GM12878 (cell line): ENCODE data around the gene ANTKMT. TPM values are rescaled to one million over a fixed set of nuclear protein-coding genes. Genes with fewer than 3 reads are reported as not detected.

Experiments
- ATAC-seq: fragments of 200-7000 bp; cut with Tn5 transposase; 3 replicates; pipeline ENCODE4 v1.9.1; 2020; ENCODE audit warnings: mild to moderate bottlenecking, moderate library complexity
- BruUV-seq: library from RNA; stranded (reverse); fragments of 400-500 nt; replicated peaks from 2 replicates; lab custom pipeline; 2021; lab: Mats Ljungman, UMichigan
- CTCF ChIA-PET: fragments of 300-600 bp; sonication (Branson Sonifier 250); formaldehyde crosslinking; extraction: SDS; loops from one replicate; lab custom pipeline; 2021; ENCODE audit warnings: inconsistent platforms; lab: Yijun Ruan, JAX
- POLR2A ChIA-PET: fragments of 350-600 bp; formaldehyde crosslinking; extraction: SDS; loops from one replicate; lab custom pipeline; 2021; ENCODE audit warnings: inconsistent platforms; lab: Charles Lee
- RAD21 ChIA-PET: fragments of 300-600 bp; sonication (Branson Sonifier 250); formaldehyde crosslinking; loops from one replicate; lab custom pipeline; 2023; ENCODE audit warnings: antibody characterized with exemption; ENCODE audit not compliant: unreplicated experiment; lab: Charles Lee
- SMC1A ChIA-PET: fragments of 300-600 bp; sonication (Branson Sonifier 250); formaldehyde crosslinking; loops from one replicate; lab custom pipeline; 2023; ENCODE audit not compliant: unreplicated experiment, uncharacterized antibody; lab: Charles Lee
- DNase-seq: peaks from one replicate; pipeline ENCODE4 v3.0.0-alpha.2; 2011; ENCODE audit warnings: low read depth, low spot score
- FAIRE-seq: peaks from 3 replicates; lab custom pipeline; 2011; peaks lifted over from hg19 to GRCh38; lab: Jason Lieb, UNC
- H2AFZ ChIP-seq: 2 replicates; pipeline ENCODE4 v1.6.0; 2011; ENCODE audit warnings: low read depth, low read length, control low read depth; ENCODE audit not compliant: control insufficient read depth
- H3K27ac ChIP-seq: 2 replicates; pipeline ENCODE4 v1.5.1; 2011; ENCODE audit warnings: control low read depth; ENCODE audit not compliant: control insufficient read depth, insufficient read depth
- H3K27me3 ChIP-seq, 2 experiments: replicated peaks in 1 of 2; 2 replicates each; pipeline versions ENCODE4 v1.6.0 to v1.6.1; 2011; ENCODE audit warnings: low read length in 1 of 2; ENCODE audit not compliant: control insufficient read depth in 2 of 2, insufficient read depth in 2 of 2
- H3K36me3 ChIP-seq, 2 experiments: 2 replicates each; pipeline ENCODE4 v1.5.1; 2011; ENCODE audit warnings: low read length in 1 of 2; ENCODE audit not compliant: control insufficient read depth in 2 of 2, insufficient read depth in 2 of 2
- H3K4me1 ChIP-seq: 2 replicates; pipeline ENCODE4 v1.6.1; 2011; ENCODE audit warnings: mild to moderate bottlenecking, low read length, moderate library complexity, mixed read lengths; ENCODE audit not compliant: control insufficient read depth, insufficient read depth
- H3K4me2 ChIP-seq: 2 replicates; pipeline ENCODE4 v1.6.0; 2011; ENCODE audit warnings: control low read depth; ENCODE audit not compliant: control insufficient read depth, insufficient read depth
- H3K4me3 ChIP-seq: fragments of 200-600 bp; sonication (generic); 2 replicates; pipeline ENCODE4 v1.5.1; 2016
- H3K79me2 ChIP-seq: 2 replicates; pipeline ENCODE4 v1.6.0; 2011; ENCODE audit warnings: low read length; ENCODE audit not compliant: control insufficient read depth, insufficient read depth
- H3K9ac ChIP-seq: 2 replicates; pipeline ENCODE4 v1.8.0; 2011; ENCODE audit warnings: low read length, control low read depth, mixed read lengths; ENCODE audit not compliant: control insufficient read depth, insufficient read depth
- H3K9me3 ChIP-seq: replicated peaks from 3 replicates; pipeline ENCODE4 v1.5.1; 2011; ENCODE audit warnings: mild to moderate bottlenecking, low read length; ENCODE audit not compliant: control insufficient read depth, insufficient read depth
- H4K20me1 ChIP-seq: 2 replicates; pipeline ENCODE4 v1.6.0; 2011; ENCODE audit not compliant: control insufficient read depth, insufficient read depth
- DPF2 ChIP-seq: fragments of 450-650 bp; IDR thresholded peaks from 2 replicates; pipeline ENCODE4 v1.6.1; 2017; ENCODE audit warnings: mild to moderate bottlenecking
- NR2C1 ChIP-seq: fragments of 450-650 bp; IDR thresholded peaks from 2 replicates; pipeline ENCODE4 v1.6.1; 2017; ENCODE audit warnings: antibody characterized with exemption, mild to moderate bottlenecking, moderate library complexity
- NR2F1 ChIP-seq: fragments of 450-650 bp; conservative IDR thresholded peaks from 2 replicates; pipeline ENCODE4 v1.6.1; 2017; ENCODE audit warnings: mild to moderate bottlenecking
- PRDM15 ChIP-seq: fragments of 450-650 bp; formaldehyde crosslinking; IDR thresholded peaks from 2 replicates; pipeline ENCODE4 v1.4.0; 2020; ENCODE audit warnings: mild to moderate bottlenecking, moderate library complexity
- SUZ12 ChIP-seq: fragments of 200-600 bp; sonication (generic); IDR thresholded peaks from one replicate; pipeline ENCODE4 v1.6.1; 2018; ENCODE audit warnings: antibody characterized with exemption, mild to moderate bottlenecking; ENCODE audit not compliant: unreplicated experiment
- WGBS: methylation state at CpG from one replicate; pipeline ENCODE4 v1.1.6; 2016; ENCODE audit warnings: low lambda C conversion rate; ENCODE audit not compliant: insufficient replicate concordance, insufficient coverage; ENCODE audit errors: missing lambda C conversion rate; 5-methylcytosine and 5-hydroxymethylcytosine counted together
- in situ Hi-C: fragments of 300-500 bp; cut with MboI; formaldehyde crosslinking; loops from 9 replicates; pipeline ENCODE4 v1.14.3; 2018; ENCODE audit warnings: mixed read lengths
- intact Hi-C: fragments of 100-400 bp; cut with micrococcal nuclease; formaldehyde crosslinking; loops from one replicate; pipeline ENCODE4 v1.14.2; 2022; ENCODE audit not compliant: unreplicated experiment
- polyA plus RNA-seq, 11 experiments: library from polyadenylated mRNA; depleted of rRNA in 4 of 11; unstranded in 6 of 11; stranded (reverse) in 5 of 11; fragments of >200 nt; fragmentation: Nextera tagmentation in 4 of 11; fragmentation: Illumina TruSeq in 1 of 11; extraction: Ambion mirVana in 4 of 11; extraction: Trizol in 1 of 11; gene quantifications; 1 replicate in 1 of 11; 2 replicates in 10 of 11; pipeline versions ENCODE4 v1.2.1 to v1.2.3, GENCODE V29; 2011 to 2016; ENCODE audit warnings: inconsistent platforms in 2 of 11, missing spikeins in 2 of 11, low read depth in 1 of 11
- total RNA-seq, 4 experiments: library from RNA; depleted of rRNA in 3 of 4; stranded (reverse); fragments of >200 nt in 3 of 4; fragmentation: Illumina TruSeq in 1 of 4; extraction: Trizol in 1 of 4; gene quantifications; 2 replicates each; pipeline versions ENCODE4 v1.2.1 to v1.2.3, GENCODE V29; 2013 to 2021

The ANTKMT gene
- total and polyA plus RNA-seq, 10 of the 15 experiments (the other 5 are each of a cell fraction or from before 2014, with no cell fraction given) = 0.58 to 60.5 (median 25.8) TPM

DNA sequence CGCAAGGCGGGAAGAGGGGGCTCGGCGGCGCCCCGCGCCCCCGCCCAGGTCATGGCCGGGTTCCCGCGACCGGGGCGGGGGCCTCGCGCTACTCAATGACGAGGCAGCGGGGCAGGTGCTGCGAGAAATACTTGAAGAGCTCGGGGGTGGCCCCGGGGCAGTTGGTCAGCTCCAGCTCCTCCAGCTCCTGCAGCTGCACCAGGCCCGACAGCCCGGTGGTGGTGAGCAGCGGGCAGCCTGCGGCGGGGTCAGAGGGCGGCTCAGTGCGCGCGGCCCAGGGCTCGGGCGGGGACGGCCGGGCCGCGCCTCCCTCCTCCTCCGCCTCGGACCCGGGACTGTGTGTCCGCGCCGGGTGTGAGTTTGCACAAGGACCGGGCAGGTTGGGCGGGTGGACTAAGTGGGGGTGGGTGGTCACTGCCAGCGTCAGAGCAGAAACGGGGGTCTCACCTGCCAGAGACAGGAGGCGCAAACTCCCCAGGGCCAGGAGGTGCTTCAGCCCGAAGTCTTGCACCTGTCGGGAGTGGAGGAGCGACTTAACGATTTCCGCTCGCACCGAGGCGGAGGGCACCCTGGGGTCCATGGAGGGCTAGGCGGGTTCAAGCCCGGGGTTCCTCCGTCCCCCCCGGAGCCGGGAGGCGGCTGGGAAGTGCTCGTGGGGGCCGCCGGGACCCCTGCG, 26.6 kb upstream of the ANTKMT start:
- WGBS = 30% methylated on average over 53 of the region's 64 CpGs
- Histone ChIP-seq H3K9me3 (no peaks in the 10 kb centered on the region; the same call in 2 of the 3 replicates), H3K4me3 (no peak overlapping the region), H3K27me3 (peaks cover 2 to 6% of the 10 kb centered on the region in 2 experiments; a peak in 3 of 4 replicates), H3K36me3 (no peaks in the 10 kb centered on the region), H3K9ac (no peak overlapping the region), H3K79me2 (peaks cover 8% of the 10 kb centered on the region), H3K4me2 (peak overlapping the region; percentile 89), H2AFZ (no peak overlapping the region), H3K27ac (no peak overlapping the region), H4K20me1 (no peaks in the 10 kb centered on the region), H3K4me1 (peaks cover 10% of the 10 kb centered on the region)
- in situ Hi-C loops = no loop called here
- SMC1A ChIA-PET = no interaction called here
- DNase-seq = no peak
- CTCF ChIA-PET = no interaction called here
- BruUV-seq = no TSS peak
- RAD21 ChIA-PET = no interaction called here
- ATAC-seq = peak; percentile 6; the same call in 1 of the 3 replicates
- POLR2A ChIA-PET = interaction anchor here (0.7 to 2.0 kb wide), 3 partner anchors 21 to 42 kb away, joined by 3 to 7 read pairs (median 4); partner anchors contain the start of genes HAGHL and METRN
- intact Hi-C loops = no loop called here
- TF ChIP-seq NR2C1 (peak; percentile 24; the same call in 1 of the 2 replicates), DPF2 (peak; percentile 59; the same call in 1 of the 2 replicates), PRDM15 (CRISPR knock-in tag) (no peak), SUZ12 (peak; percentile 50), NR2F1 (peak; percentile 74)
- no peak for FAIRE-seq
